OCI-LY3 (cell line): ENCODE results near the gene ATG16L2.

Source experiments
- H2AFZ ChIP-seq: fragments of 200-600, 300-600 bp; shearing (Covaris generic); 2 replicates; pipeline ENCODE4 v1.6.0; 2014; ENCODE audit warnings: antibody characterized with exemption, low read depth, low read length
- H3K27ac ChIP-seq: fragments of 200-600, 300-600 bp; sonication (generic); 2 replicates; pipeline ENCODE4 v1.5.1; 2014; ENCODE audit warnings: mild to moderate bottlenecking, low read length, moderate library complexity, mixed read lengths
- H3K27me3 ChIP-seq: fragments of 200-600, 300-600 bp; sonication (generic); 2 replicates; pipeline ENCODE4 v1.6.1; 2014; ENCODE audit warnings: low read depth, low read length, mixed read lengths
- H3K36me3 ChIP-seq: fragments of 200-600, 300-600 bp; sonication (generic); replicated peaks from 2 replicates; pipeline ENCODE3; 2014; ENCODE audit warnings: low read depth, low read length, mixed read lengths
- H3K4me1 ChIP-seq: fragments of 300-600, 200-600 bp; sonication (generic); 2 replicates; pipeline ENCODE4 v1.6.1; 2014; ENCODE audit warnings: low read length, mixed read lengths
- H3K4me2 ChIP-seq: fragments of 200-600, 300-600 bp; sonication (generic); 2 replicates; pipeline ENCODE4 v1.6.1; 2014; ENCODE audit warnings: low read length, mixed read lengths
- H3K4me3 ChIP-seq: fragments of 300-600, 200-600 bp; sonication (generic); 2 replicates; pipeline ENCODE4 v1.5.1; 2014; ENCODE audit warnings: antibody characterized with exemption, mild to moderate bottlenecking, low read length, moderate library complexity
- H3K79me2 ChIP-seq: fragments of 300-600, 200-600 bp; shearing (Covaris generic); 2 replicates; pipeline ENCODE4 v1.6.1; 2014; ENCODE audit warnings: mild to moderate bottlenecking, low read length, mixed read lengths
- H3K9ac ChIP-seq: fragments of 300-600, 200-600 bp; shearing (Covaris generic); 2 replicates; pipeline ENCODE4 v1.6.0; 2014; ENCODE audit warnings: mild to moderate bottlenecking, low read length, moderate library complexity
- H3K9me3 ChIP-seq: fragments of 200-600, 300-600 bp; shearing (Covaris generic); 2 replicates; pipeline ENCODE4 v1.6.1; 2014; ENCODE audit warnings: low read length, mixed read lengths; ENCODE audit not compliant: insufficient read depth
- H4K20me1 ChIP-seq: fragments of 200-600, 300-600 bp; sonication (generic); 2 replicates; pipeline ENCODE4 v1.6.1; 2016; ENCODE audit warnings: low read length, mixed read lengths; ENCODE audit not compliant: insufficient read depth
- CTCF ChIP-seq: fragments of 200-600, 300-600 bp; sonication (generic); IDR thresholded peaks from 2 replicates; pipeline ENCODE4 v1.5.1; 2014; ENCODE audit warnings: antibody characterized with exemption, low read length, low read depth
- EZH2phosphoT487 ChIP-seq: fragments of 200-600 bp; shearing (Covaris generic); IDR thresholded peaks from 2 replicates; pipeline ENCODE4 v1.6.1; 2018; ENCODE audit warnings: antibody characterized with exemption, mixed run types, low read depth

The ATG16L2 gene

GRCh38 chr11:72838691-72839305 lies 24.6 kb downstream of the ATG16L2 start:
- peaks cover 9% of the 10 kb centered on the region; the same call in 1 of the 2 replicates for H3K79me2 ChIP-seq
- peaks cover 87% of the 10 kb centered on the region for H3K36me3 ChIP-seq
- H4K20me1 ChIP-seq, result peaks cover 14% of the 10 kb centered on the region; the same call in 1 of the 2 replicates
- H3K4me1 ChIP-seq, result no peaks in the 10 kb centered on the region
- H3K4me3 ChIP-seq, result no peak overlapping the region
- H3K9ac ChIP-seq, result no peak overlapping the region
- TF ChIP-seq EZH2phosphoT487, result no peak
- no peak overlapping the region for H2AFZ ChIP-seq
- H3K9me3 ChIP-seq, result no peaks in the 10 kb centered on the region
- no peak overlapping the region for H3K4me2 ChIP-seq
- H3K27me3 ChIP-seq, result no peaks in the 10 kb centered on the region
- no peak overlapping the region for H3K27ac ChIP-seq

- H3K36me3 ChIP-seq, result peaks cover 91% of the 10 kb centered on the region
- H3K9ac ChIP-seq, result no peak overlapping the region
- no peak overlapping the region for H3K27ac ChIP-seq
- no peaks in the 10 kb centered on the region for H3K27me3 ChIP-seq
- H2AFZ ChIP-seq, result no peak overlapping the region
- no peak overlapping the region for H3K4me2 ChIP-seq
- H3K79me2 ChIP-seq, result peaks cover 14% of the 10 kb centered on the region; the same call in 1 of the 2 replicates
- H4K20me1 ChIP-seq, result peaks cover 17% of the 10 kb centered on the region; the same call in 1 of the 2 replicates
- no peak overlapping the region for H3K4me3 ChIP-seq
- H3K4me1 ChIP-seq, result no peaks in the 10 kb centered on the region
- no peak for TF ChIP-seq EZH2phosphoT487
- no peak for TF ChIP-seq CTCF
- no peaks in the 10 kb centered on the region for H3K9me3 ChIP-seq
Measured at GRCh38 chr11:72840780-72841179, 26.6 kb downstream of the ATG16L2 start.

- peaks cover 17% of the 10 kb centered on the region; the same call in 1 of the 2 replicates for H4K20me1 ChIP-seq
- H3K36me3 ChIP-seq, result peaks cover 88% of the 10 kb centered on the region
Measured at GRCh38 chr11:72841397-72841796, 27.2 kb downstream of the ATG16L2 start.

GRCh38 chr11:72842126-72842525 lies 27.9 kb downstream of the ATG16L2 start:
- Histone ChIP-seq H2AFZ (no peak overlapping the region), H3K36me3 (peaks cover 87% of the 10 kb centered on the region), H3K4me1 (no peaks in the 10 kb centered on the region), H3K4me2 (no peak overlapping the region), H4K20me1 (peaks cover 17% of the 10 kb centered on the region; the same call in 1 of the 2 replicates), H3K27me3 (no peaks in the 10 kb centered on the region), H3K9me3 (no peaks in the 10 kb centered on the region), H3K9ac (no peak overlapping the region), H3K4me3 (no peak overlapping the region), H3K27ac (no peak overlapping the region), H3K79me2 (peaks cover 15% of the 10 kb centered on the region; the same call in 1 of the 2 replicates)
- TF ChIP-seq CTCF (no peak), EZH2phosphoT487 (no peak)

More at GRCh38 chr11:72841397-72841796, 27.2 kb downstream of the ATG16L2 start:
- Histone ChIP-seq H3K27me3 (no peaks in the 10 kb centered on the region), H3K79me2 (peaks cover 14% of the 10 kb centered on the region; the same call in 1 of the 2 replicates), H3K4me2 (no peak overlapping the region), H3K9ac (no peak overlapping the region), H3K9me3 (no peaks in the 10 kb centered on the region), H3K4me1 (no peaks in the 10 kb centered on the region), H3K27ac (no peak overlapping the region), H3K4me3 (no peak overlapping the region), H2AFZ (no peak overlapping the region)
- TF ChIP-seq CTCF, result no peak
- no peak for TF ChIP-seq EZH2phosphoT487
